H1 (cell line): Measurements from ENCODE around the gene BSDC1. TPM values are rescaled to one million over a fixed set of nuclear protein-coding genes. Genes with fewer than 3 reads are reported as not detected.
A peak's percentile ranks its signal among the peaks of the same experiment; 100 is the strongest.

Source experiments
- ASH2L ChIP-seq: fragments of 200-600, 300-600 bp; sonication (generic); IDR thresholded peaks from one replicate; pipeline ENCODE4 v1.7.1; 2017; ENCODE audit warnings: low read length
- ATF2 ChIP-seq: IDR thresholded peaks from 2 replicates; pipeline ENCODE4 v1.6.1; 2012; ENCODE audit warnings: low read length, inconsistent platforms
- ATF3 ChIP-seq: IDR thresholded peaks from 2 replicates; pipeline ENCODE4 v1.6.1; 2011; ENCODE audit warnings: low read depth, mild to moderate bottlenecking, low read length; ENCODE audit not compliant: insufficient read depth
- CTBP2 ChIP-seq: IDR thresholded peaks from 2 replicates; pipeline ENCODE4 v1.7.0; 2011; ENCODE audit warnings: borderline replicate concordance, mild to moderate bottlenecking, moderate library complexity, mixed read lengths, low read length; ENCODE audit not compliant: insufficient read depth, insufficient read length
- FOSL1 ChIP-seq: IDR thresholded peaks from 2 replicates; pipeline ENCODE4 v1.6.1; 2011; ENCODE audit warnings: mild to moderate bottlenecking, low read depth, low read length, moderate library complexity; ENCODE audit not compliant: insufficient read depth
- GTF2F1 ChIP-seq: IDR thresholded peaks from 2 replicates; pipeline ENCODE4 v1.6.1; 2012; ENCODE audit warnings: low read depth, low read length, improper control_type of control experiment, borderline replicate concordance
- HDAC6 ChIP-seq: IDR thresholded peaks from one replicate; pipeline ENCODE4 v1.7.1; 2012; ENCODE audit warnings: low read depth, mild to moderate bottlenecking, inconsistent platforms, low read length, moderate library complexity
- JUND ChIP-seq: IDR thresholded peaks from 2 replicates; pipeline ENCODE4 v1.6.1; 2011; ENCODE audit warnings: mild to moderate bottlenecking, improper control_type of control experiment, low read length
- KDM4A ChIP-seq: IDR thresholded peaks from one replicate; pipeline ENCODE4 v1.7.1; 2012; ENCODE audit warnings: low read depth, mild to moderate bottlenecking, moderate library complexity, low read length, inconsistent platforms; ENCODE audit not compliant: severe bottlenecking
- MAFK ChIP-seq: IDR thresholded peaks from 2 replicates; pipeline ENCODE4 v1.6.1; 2012; ENCODE audit warnings: low read depth, mild to moderate bottlenecking, improper control_type of control experiment, low read length
- MAX ChIP-seq: IDR thresholded peaks from 2 replicates; pipeline ENCODE4 v1.6.1; 2012; ENCODE audit warnings: inconsistent platforms
- POLR2AphosphoS5 ChIP-seq: IDR thresholded peaks from 2 replicates; pipeline ENCODE4 v1.6.1; 2011; ENCODE audit warnings: low read depth, low read length
- RAD21 ChIP-seq, 2 experiments: IDR thresholded peaks in 1 of 2; conservative IDR thresholded peaks in 1 of 2; 2 replicates each; pipeline ENCODE4 v1.6.1; 2011; ENCODE audit warnings: low read depth in 2 of 2, low read length in 2 of 2, improper control_type of control experiment in 1 of 2, inconsistent platforms in 1 of 2, mild to moderate bottlenecking in 1 of 2, moderate library complexity in 1 of 2
- RBBP5 ChIP-seq: IDR thresholded peaks from 2 replicates; pipeline ENCODE4 v1.7.1; 2012; ENCODE audit warnings: low read depth, mild to moderate bottlenecking, inconsistent platforms, low read length, moderate library complexity, borderline replicate concordance
- SP1 ChIP-seq: IDR thresholded peaks from 2 replicates; pipeline ENCODE4 v1.6.1; 2011; ENCODE audit warnings: low read depth, low read length
- TAF1 ChIP-seq: IDR thresholded peaks from 2 replicates; pipeline ENCODE4 v1.6.1; 2011; ENCODE audit warnings: mild to moderate bottlenecking, low read depth, low read length
- TAF7 ChIP-seq: optimal IDR thresholded peaks from 2 replicates; pipeline ENCODE3; 2011; ENCODE audit warnings: low read depth, mild to moderate bottlenecking, inconsistent platforms, low read length, moderate library complexity, borderline replicate concordance
- TBP ChIP-seq: IDR thresholded peaks from 2 replicates; pipeline ENCODE4 v1.6.1; 2011; ENCODE audit warnings: low read depth, low read length, improper control_type of control experiment
- TCF12 ChIP-seq: IDR thresholded peaks from 2 replicates; pipeline ENCODE4 v1.6.1; 2011; ENCODE audit warnings: low read depth, mild to moderate bottlenecking, low read length
- YY1 ChIP-seq: IDR thresholded peaks from 2 replicates; pipeline ENCODE4 v1.6.1; 2011; ENCODE audit warnings: low read depth, mild to moderate bottlenecking, low read length
- polyA plus RNA-seq, 7 experiments: library from polyadenylated mRNA; depleted of rRNA in 3 of 7; stranded (reverse) in 5 of 7; unstranded in 2 of 7; fragments of >200 nt in 5 of 7; fragments of 200-250 nt in 2 of 7; gene quantifications; 1 replicate in 5 of 7; 2 replicates in 1 of 7; 4 replicates in 1 of 7; pipeline versions ENCODE4 v1.2.1 to v1.2.3, GENCODE V29; 2011 to 2013; ENCODE audit warnings: missing spikeins in 2 of 7, mixed read lengths in 2 of 7
- total RNA-seq: library from RNA; stranded (reverse); fragmentation: NEBNext Ultra II Directional; extraction: Animal tissue kit (Norgen Biotek cat#: 25700); gene quantifications from 2 replicates; pipeline ENCODE4 v1.2.1, GENCODE V29; 2021
- TF ChIP-seq, protein P1 (sequence below): IDR thresholded peaks from 2 replicates; pipeline ENCODE4 v1.6.1; 2012; ENCODE audit warnings: inconsistent platforms

The BSDC1 gene
- total and polyA plus RNA-seq, 2 of the 8 experiments (the other 6 are each of a cell fraction or from before 2014, with no cell fraction given) = 24.8 to 40.7 TPM

GRCh38 chr1:32394141-32394889 lies at the start of gene BSDC1 (continued):
- peak; percentile 95 for TF ChIP-seq YY1
- no peak for TF ChIP-seq TCF12
- peak; percentile 89 for TF ChIP-seq JUND
- peak; percentile 80 for TF ChIP-seq SP1
- no peak for TF ChIP-seq ATF3
- no peak for TF ChIP-seq CTBP2
- TF ChIP-seq, protein P1, sequence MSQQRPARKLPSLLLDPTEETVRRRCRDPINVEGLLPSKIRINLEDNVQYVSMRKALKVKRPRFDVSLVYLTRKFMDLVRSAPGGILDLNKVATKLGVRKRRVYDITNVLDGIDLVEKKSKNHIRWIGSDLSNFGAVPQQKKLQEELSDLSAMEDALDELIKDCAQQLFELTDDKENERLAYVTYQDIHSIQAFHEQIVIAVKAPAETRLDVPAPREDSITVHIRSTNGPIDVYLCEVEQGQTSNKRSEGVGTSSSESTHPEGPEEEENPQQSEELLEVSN = no peak
- TF ChIP-seq ASH2L = peak; percentile 89
- no peak for TF ChIP-seq RAD21 (IDR thresholded peaks at IDR 0.05 in 1 of 2, conservative IDR thresholded peaks at IDR 0.05 in 1 of 2; ENCODE audit: low read depth in 2 of 2, low read length in 2 of 2)
- TF ChIP-seq FOSL1 = no peak
- TF ChIP-seq TBP = peak; percentile 76
- TF ChIP-seq HDAC6 = no peak
- peak; percentile 41 for TF ChIP-seq KDM4A
- TF ChIP-seq RBBP5 = peak; percentile 44; the same call in 1 of the 2 replicates
- TF ChIP-seq TAF1 = peak; percentile 93
- TF ChIP-seq ATF2 = peak; percentile 100
- TF ChIP-seq POLR2AphosphoS5 = peak; percentile 79
- no peak; the same call in 1 of the 2 replicates for TF ChIP-seq GTF2F1
- TF ChIP-seq TAF7 = peak; percentile 80
- TF ChIP-seq MAX = peak; percentile 10
- no peak; the same call in 1 of the 2 replicates for TF ChIP-seq MAFK
